Measurements from ENCODE around the gene DNAJC3. TPM values are rescaled to one million over a fixed set of nuclear protein-coding genes. Genes with fewer than 3 reads are reported as not detected.

The DNAJC3 gene
- total and polyA plus RNA-seq, 2 experiments from 2014 or later = 19.5 to 27.5 TPM

DNA sequence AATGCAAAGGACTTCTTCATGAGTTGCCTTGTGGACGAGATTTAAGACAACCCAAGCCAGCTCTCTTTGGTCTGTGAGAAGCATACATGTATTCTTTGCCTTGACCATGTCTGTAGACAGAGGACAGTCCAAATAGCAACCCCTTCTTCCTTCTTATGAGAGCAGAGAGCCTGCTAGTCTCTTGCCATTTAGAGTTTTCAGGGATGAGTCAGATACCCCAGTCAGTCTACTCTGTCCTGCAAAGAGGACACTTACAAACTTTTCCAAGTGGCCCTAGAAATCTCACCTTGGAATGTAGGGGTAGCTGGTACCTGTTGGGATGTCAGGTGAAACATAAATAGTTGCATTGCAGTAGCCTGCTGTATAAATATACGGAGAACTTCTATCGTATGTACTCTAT lies 36.7 kb downstream of the DNAJC3 start:
- Histone ChIP-seq H3K27ac (ENCODE audit: low read depth) (no peak overlapping the region), H3K4me3 (no peak overlapping the region), H3F3A (replicated peaks; ENCODE audit: low read depth) (no peaks in the 10 kb centered on the region), H2AFZ (no peak overlapping the region), H3K4me2 (no peak overlapping the region), H4K20me1 (replicated peaks; ENCODE audit: insufficient read depth) (no peaks in the 10 kb centered on the region; the same call in 1 of the 2 replicates), H3K79me2 (replicated peaks; ENCODE audit: insufficient read depth) (0 out of 2 replicates have a peak, but pooled peaks cover 3% of the 10 kb centered on the region), H3K9me2 (ENCODE audit: insufficient read depth) (no peaks in the 10 kb centered on the region), H3K27me3 (ENCODE audit: insufficient read depth) (no peaks in the 10 kb centered on the region), H3K36me3 (ENCODE audit: insufficient read depth) (no peaks in the 10 kb centered on the region), H3K4me1 (ENCODE audit: insufficient read depth) (no peaks in the 10 kb centered on the region)
- TF ChIP-seq EZH2 (IDR thresholded peaks at IDR 0.05; ENCODE audit: low read depth, unreplicated experiment) (no peak), EZH2phosphoT487 (IDR thresholded peaks at IDR 0.05; ENCODE audit: unreplicated experiment) (no peak), NANOG (IDR thresholded peaks at IDR 0.05; ENCODE audit: borderline replicate concordance) (no peak), JUNB (IDR thresholded peaks at IDR 0.05; ENCODE audit: unreplicated experiment) (no peak), ZNF462 (CRISPR knock-in tag; IDR thresholded peaks at IDR 0.05) (no peak), STAT1 (IDR thresholded peaks at IDR 0.05; ENCODE audit: unreplicated experiment) (no peak), CTCF (conservative IDR thresholded peaks at IDR 0.05; ENCODE audit: low read depth in 2 of 2) (no peak), CREB1 (CRISPR knock-in tag; IDR thresholded peaks at IDR 0.05; ENCODE audit: low read depth) (no peak), POLR2AphosphoS5 (IDR thresholded peaks at IDR 0.05; ENCODE audit: low read depth) (no peak), ZNF114 (CRISPR knock-in tag; IDR thresholded peaks at IDR 0.05) (no peak), ZNF331 (CRISPR knock-in tag; IDR thresholded peaks at IDR 0.05; ENCODE audit: low read depth) (no peak)
- TF ChIP-seq, protein P1, sequence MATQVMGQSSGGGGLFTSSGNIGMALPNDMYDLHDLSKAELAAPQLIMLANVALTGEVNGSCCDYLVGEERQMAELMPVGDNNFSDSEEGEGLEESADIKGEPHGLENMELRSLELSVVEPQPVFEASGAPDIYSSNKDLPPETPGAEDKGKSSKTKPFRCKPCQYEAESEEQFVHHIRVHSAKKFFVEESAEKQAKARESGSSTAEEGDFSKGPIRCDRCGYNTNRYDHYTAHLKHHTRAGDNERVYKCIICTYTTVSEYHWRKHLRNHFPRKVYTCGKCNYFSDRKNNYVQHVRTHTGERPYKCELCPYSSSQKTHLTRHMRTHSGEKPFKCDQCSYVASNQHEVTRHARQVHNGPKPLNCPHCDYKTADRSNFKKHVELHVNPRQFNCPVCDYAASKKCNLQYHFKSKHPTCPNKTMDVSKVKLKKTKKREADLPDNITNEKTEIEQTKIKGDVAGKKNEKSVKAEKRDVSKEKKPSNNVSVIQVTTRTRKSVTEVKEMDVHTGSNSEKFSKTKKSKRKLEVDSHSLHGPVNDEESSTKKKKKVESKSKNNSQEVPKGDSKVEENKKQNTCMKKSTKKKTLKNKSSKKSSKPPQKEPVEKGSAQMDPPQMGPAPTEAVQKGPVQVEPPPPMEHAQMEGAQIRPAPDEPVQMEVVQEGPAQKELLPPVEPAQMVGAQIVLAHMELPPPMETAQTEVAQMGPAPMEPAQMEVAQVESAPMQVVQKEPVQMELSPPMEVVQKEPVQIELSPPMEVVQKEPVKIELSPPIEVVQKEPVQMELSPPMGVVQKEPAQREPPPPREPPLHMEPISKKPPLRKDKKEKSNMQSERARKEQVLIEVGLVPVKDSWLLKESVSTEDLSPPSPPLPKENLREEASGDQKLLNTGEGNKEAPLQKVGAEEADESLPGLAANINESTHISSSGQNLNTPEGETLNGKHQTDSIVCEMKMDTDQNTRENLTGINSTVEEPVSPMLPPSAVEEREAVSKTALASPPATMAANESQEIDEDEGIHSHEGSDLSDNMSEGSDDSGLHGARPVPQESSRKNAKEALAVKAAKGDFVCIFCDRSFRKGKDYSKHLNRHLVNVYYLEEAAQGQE (IDR thresholded peaks at IDR 0.05; ENCODE audit: unreplicated experiment) = no peak
- ATAC-seq = no peak
- no peaks in the 10 kb centered on the region for H3K9me3 Mint-ChIP-seq
- no peak for DNase-seq (ENCODE audit: low spot score)
- H3K36me3 Mint-ChIP-seq (ENCODE audit: low read depth) = peaks cover 33% of the 10 kb centered on the region; the same call in 2 of the 3 replicates
- no peaks in the 10 kb centered on the region for H3K4me1 Mint-ChIP-seq
- no peaks in the 10 kb centered on the region for H3K27me3 Mint-ChIP-seq (ENCODE audit: insufficient read depth, low read depth, poor library complexity)
- no peak overlapping the region for H3K27ac Mint-ChIP-seq
- no peak overlapping the region for H3K4me3 Mint-ChIP-seq

Data from GM23338 (cell line).